ENCODE data around the gene SYT17.

SYT17 gene

GRCh38 chr16:19133600-19133999, 34.4 kb upstream of the SYT17 start:
- H3K4me3 ChIP-seq (ENCODE audit: low read length) = no peak overlapping the region
- no peak for DNase-seq (ENCODE audit: low read depth)
- TF ChIP-seq CTCF (conservative IDR thresholded peaks at IDR 0.05; ENCODE audit: low read length) = no peak

GRCh38 chr16:19135201-19135842, 32.7 kb upstream of the SYT17 start:
- H3K4me3 ChIP-seq (ENCODE audit: low read length) = no peak overlapping the region
- DNase-seq (ENCODE audit: low read depth) = no peak
- no peak for TF ChIP-seq CTCF (conservative IDR thresholded peaks at IDR 0.05; ENCODE audit: low read length)

- peak; percentile 31 for DNase-seq (ENCODE audit: low read depth)
- H3K4me3 ChIP-seq (ENCODE audit: low read length) = no peak overlapping the region
- TF ChIP-seq CTCF (conservative IDR thresholded peaks at IDR 0.05; ENCODE audit: low read length) = no peak
These were observed 32.1 kb upstream of the SYT17 start for GRCh38 chr16:19135896-19136438.

GRCh38 chr16:19136549-19137196, 31.4 kb upstream of the SYT17 start:
- peak; percentile 59 for DNase-seq (ENCODE audit: low read depth)

GRCh38 chr16:19137201-19138128, 30.6 kb upstream of the SYT17 start:
- no peak overlapping the region for H3K4me3 ChIP-seq (ENCODE audit: low read length)
- no peak for TF ChIP-seq CTCF (conservative IDR thresholded peaks at IDR 0.05; ENCODE audit: low read length)
- DNase-seq (ENCODE audit: low read depth) = peak; percentile 86

More at GRCh38 chr16:19136549-19137196, 31.4 kb upstream of the SYT17 start:
- no peak overlapping the region for H3K4me3 ChIP-seq (ENCODE audit: low read length)
- no peak for TF ChIP-seq CTCF (conservative IDR thresholded peaks at IDR 0.05; ENCODE audit: low read length)

GRCh38 chr16:19138601-19139000, 29.4 kb upstream of the SYT17 start:
- H3K4me3 ChIP-seq (ENCODE audit: low read length) = no peak overlapping the region
- no peak for TF ChIP-seq CTCF (conservative IDR thresholded peaks at IDR 0.05; ENCODE audit: low read length)
- DNase-seq (ENCODE audit: low read depth) = peak; percentile 86

All from AG10803 (cell line).